Brain microvascular endothelial cell (primary cell): ENCODE results near the gene PVRIG.
"Not testable (repeated sequence)": the region's sequence is repeated elsewhere in the genome, so short reads cannot be mapped to it uniquely, and the experiment has no call there.

Source experiments
- DNase-seq: peaks from one replicate; pipeline ENCODE4 v3.0.0-alpha.2; 2020
- H3K27ac ChIP-seq: fragments of 250-450 bp; sonication (Bioruptor Pico); 2 replicates; pipeline ENCODE4 v1.5.1; 2020; ENCODE audit warnings: mild to moderate bottlenecking, moderate library complexity
- H3K27me3 ChIP-seq: fragments of 250-450 bp; sonication (Bioruptor Pico); replicated peaks from 2 replicates; pipeline ENCODE4 v1.5.1; 2020; ENCODE audit warnings: mild to moderate bottlenecking
- H3K36me3 ChIP-seq: fragments of 250-450 bp; sonication (Bioruptor Pico); replicated peaks from 2 replicates; pipeline ENCODE4 v1.5.1; 2020; ENCODE audit warnings: mild to moderate bottlenecking
- H3K4me3 ChIP-seq: 2 replicates; pipeline ENCODE4 v1.5.1; 2011; ENCODE audit warnings: low read depth, mild to moderate bottlenecking, control low read depth, low read length, moderate library complexity
- CTCF ChIP-seq: IDR thresholded peaks from 2 replicates; pipeline ENCODE4 v1.5.1; 2011; ENCODE audit warnings: low read depth, mild to moderate bottlenecking, moderate library complexity, low read length, control low read depth, inconsistent platforms; ENCODE audit errors: missing control alignments
- in situ Hi-C: cut with HindIII; loops from 2 replicates; pipeline ENCODE4 v1.10.0; 2017; ENCODE audit warnings: low sequenced_read_pairs, low pct_ligation_motif_present

The PVRIG gene

GRCh38 chr7:100185726-100186125 lies 34.0 kb upstream of the PVRIG start:
- no peak for DNase-seq
- no peak for TF ChIP-seq CTCF
- in situ Hi-C loops = no loop called here
- Histone ChIP-seq H3K27ac (no peak overlapping the region), H3K36me3 (no peaks in the 10 kb centered on the region), H3K27me3 (no peaks in the 10 kb centered on the region), H3K4me3 (no peak overlapping the region)

DNA sequence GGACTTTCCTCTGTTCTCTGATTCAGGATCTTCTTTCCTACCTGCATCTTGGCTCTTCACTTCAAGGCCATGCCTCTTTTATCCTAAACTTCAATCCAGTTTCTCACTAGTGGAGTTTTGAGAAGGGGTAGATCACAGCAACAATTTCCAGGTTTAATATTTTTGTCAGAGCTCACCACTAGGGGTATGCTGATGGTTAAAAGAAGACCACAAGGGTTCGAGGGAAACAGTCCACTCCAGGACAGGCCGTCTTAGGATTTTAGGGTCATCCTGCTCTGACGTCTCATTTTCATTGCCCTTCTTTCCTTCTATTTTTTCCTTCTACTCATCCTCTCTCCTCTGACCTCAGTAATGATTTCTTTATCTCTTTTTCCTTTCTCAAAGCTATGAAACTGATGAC lies 30.7 kb upstream of the PVRIG start:
- in situ Hi-C loops = no loop called here
- peak; percentile 35 for TF ChIP-seq CTCF
- no peak for DNase-seq
- H3K4me3 ChIP-seq = no peak overlapping the region
- H3K36me3 ChIP-seq = no peaks in the 10 kb centered on the region
- H3K27me3 ChIP-seq = no peaks in the 10 kb centered on the region
- no peak overlapping the region for H3K27ac ChIP-seq

GRCh38 chr7:100190048-100190711 lies 29.6 kb upstream of the PVRIG start:
- Histone ChIP-seq H3K4me3 (no peak overlapping the region), H3K36me3 (no peaks in the 10 kb centered on the region), H3K27ac (no peak overlapping the region), H3K27me3 (no peaks in the 10 kb centered on the region)
- peak; percentile 30 for TF ChIP-seq CTCF
- in situ Hi-C loops = no loop called here
- peak; percentile 20 for DNase-seq

GRCh38 chr7:100191775-100192174 lies 28.0 kb upstream of the PVRIG start:
- Histone ChIP-seq H3K36me3 (no peaks in the 10 kb centered on the region), H3K4me3 (no peak overlapping the region), H3K27me3 (no peaks in the 10 kb centered on the region), H3K27ac (no peak overlapping the region)
- peak; percentile 31 for DNase-seq
- in situ Hi-C loops = no loop called here
- TF ChIP-seq CTCF = no peak

DNA sequence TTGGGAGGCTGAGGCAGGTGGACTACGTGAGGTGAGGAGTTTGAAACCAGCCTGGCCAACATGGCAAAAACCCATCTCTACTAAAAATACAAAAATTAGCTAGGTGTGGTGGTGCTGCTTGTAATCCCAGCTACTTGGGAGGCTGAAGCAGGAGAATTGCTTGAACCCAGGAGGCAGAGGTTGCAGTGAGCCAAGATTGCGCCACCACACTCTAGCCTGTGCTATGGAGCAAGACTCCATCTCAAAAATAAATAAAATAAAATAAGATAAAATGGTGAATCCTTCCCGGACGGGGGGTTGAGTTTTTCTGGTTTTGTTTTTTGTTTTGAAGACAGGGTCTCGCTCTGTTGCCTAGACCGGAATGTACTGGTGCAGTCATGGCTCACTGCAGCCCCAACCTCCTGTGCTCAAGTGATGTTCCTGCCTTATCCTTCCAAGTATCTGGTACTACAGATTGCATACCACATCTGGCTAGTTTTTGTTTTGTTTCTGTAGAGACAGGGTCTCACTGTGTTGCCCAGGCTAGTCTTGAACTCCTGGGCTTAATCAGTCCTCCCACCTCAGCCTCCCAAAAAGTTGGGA lies 27.4 kb upstream of the PVRIG start:
- DNase-seq, in situ Hi-C loops, H3K4me3 ChIP-seq, H3K27ac ChIP-seq, H3K36me3 ChIP-seq, H3K27me3 ChIP-seq: not testable (repeated sequence)

GRCh38 chr7:100192969-100193368 lies 26.8 kb upstream of the PVRIG start:
- DNase-seq = no peak
- H3K4me3 ChIP-seq = no peak overlapping the region
- in situ Hi-C loops = no loop called here
- H3K27ac ChIP-seq = no peak overlapping the region
- no peaks in the 10 kb centered on the region for H3K36me3 ChIP-seq
- H3K27me3 ChIP-seq = no peaks in the 10 kb centered on the region
- TF ChIP-seq CTCF = no peak
